SK-N-SH (cell line): Measurements from ENCODE around the gene DTD2. TPM values are rescaled to one million over a fixed set of nuclear protein-coding genes. Genes with fewer than 3 reads are reported as not detected.
A peak's percentile ranks its signal among the peaks of the same experiment; 100 is the strongest.

Source experiments
- CTCF ChIA-PET: fragments of 300-600, 350-600 bp; formaldehyde crosslinking; extraction: SDS; loops from one replicate; lab custom pipeline; 2021; lab: Yijun Ruan, JAX
- POLR2A ChIA-PET: fragments of 350-600 bp; sonication (Branson Sonifier 250); formaldehyde crosslinking; extraction: SDS; loops from one replicate; lab custom pipeline; 2020; ENCODE audit warnings: antibody characterized with exemption, inconsistent platforms; lab: Yijun Ruan, JAX
- DNase-seq: peaks from one replicate; pipeline ENCODE4 v3.0.0; 2012
- H2AFZ ChIP-seq: fragments of 200-600 bp; sonication (generic); 2 replicates; pipeline ENCODE4 v1.8.1; 2016; ENCODE audit warnings: antibody characterized with exemption, mild to moderate bottlenecking, low read depth
- H3F3A ChIP-seq: fragments of 200-600 bp; sonication (generic); replicated peaks from 2 replicates; pipeline ENCODE3; 2016; ENCODE audit warnings: antibody characterized with exemption, mild to moderate bottlenecking; ENCODE audit not compliant: insufficient read depth
- H3K27ac ChIP-seq, 2 experiments: fragments of 200-500 bp in 1 of 2; fragments of 200-600 bp in 1 of 2; sonication (Bioruptor generic) in 1 of 2; sonication (generic), shearing (Covaris generic) in 1 of 2; 2 replicates each; pipeline versions ENCODE4 v1.5.1 to v1.6.1; 2014 to 2016; ENCODE audit warnings: low read depth in 2 of 2, inconsistent platforms in 1 of 2, low read length in 1 of 2, mild to moderate bottlenecking in 1 of 2, mixed read lengths in 1 of 2
- H3K27me3 ChIP-seq: fragments of 200-600 bp; sonication (generic), shearing (Covaris generic); 2 replicates; pipeline ENCODE4 v1.6.1; 2016; ENCODE audit warnings: mixed run types; ENCODE audit not compliant: insufficient read depth
- H3K36me3 ChIP-seq, 2 experiments: fragments of 200-500 bp in 1 of 2; fragments of 200-600 bp in 1 of 2; sonication (Bioruptor generic) in 1 of 2; sonication (generic) in 1 of 2; replicated peaks in 1 of 2; 2 replicates each; pipeline versions ENCODE3 to v1.5.1; 2014 to 2016; ENCODE audit warnings: low read length in 1 of 2, mild to moderate bottlenecking in 1 of 2; ENCODE audit not compliant: insufficient read depth in 2 of 2, control insufficient read depth in 1 of 2
- H3K4me1 ChIP-seq, 2 experiments: fragments of 200-500 bp in 1 of 2; fragments of 200-600 bp in 1 of 2; sonication (Bioruptor generic) in 1 of 2; sonication (generic), shearing (Covaris generic) in 1 of 2; 2 replicates each; pipeline versions ENCODE4 v1.5.1 to v1.6.1; 2014 to 2016; ENCODE audit warnings: low read depth in 1 of 2, low read length in 1 of 2, mixed run types in 1 of 2; ENCODE audit not compliant: insufficient read depth in 2 of 2, control insufficient read depth in 1 of 2
- H3K4me2 ChIP-seq: fragments of 200-600 bp; sonication (generic), shearing (Covaris generic); 2 replicates; pipeline ENCODE4 v1.6.1; 2017; ENCODE audit warnings: mixed run types
- H3K4me3 ChIP-seq, 2 experiments: fragments of 200-500 bp in 1 of 2; fragments of 200-600 bp in 1 of 2; sonication (Bioruptor generic) in 1 of 2; sonication (generic), shearing (Covaris generic) in 1 of 2; 2 replicates each; pipeline versions ENCODE4 v1.5.1 to v1.8.1; 2014 to 2016; ENCODE audit warnings: low read depth in 2 of 2, inconsistent platforms in 1 of 2, low read length in 1 of 2, mild to moderate bottlenecking in 1 of 2, mixed read lengths in 1 of 2, moderate library complexity in 1 of 2
- H3K79me2 ChIP-seq: fragments of 200-600 bp; sonication (generic); 2 replicates; pipeline ENCODE4 v1.8.1; 2017; ENCODE audit warnings: mild to moderate bottlenecking; ENCODE audit not compliant: insufficient read depth
- H3K9ac ChIP-seq: fragments of 200-600 bp; sonication (generic); 2 replicates; pipeline ENCODE4 v1.6.1; 2017; ENCODE audit warnings: mixed run types
- H3K9me2 ChIP-seq: fragments of 200-600 bp; sonication (generic); 2 replicates; pipeline ENCODE4 v1.6.1; 2017; ENCODE audit warnings: mixed run types
- H3K9me3 ChIP-seq: fragments of 200-600 bp; sonication (generic); 2 replicates; pipeline ENCODE4 v1.6.1; 2017; ENCODE audit warnings: mixed run types, mild to moderate bottlenecking, moderate library complexity
- H4K20me1 ChIP-seq: fragments of 200-600 bp; sonication (generic); 2 replicates; pipeline ENCODE4 v1.6.1; 2017; ENCODE audit warnings: mild to moderate bottlenecking, mixed run types; ENCODE audit not compliant: insufficient read depth
- EZH2phosphoT487 ChIP-seq: fragments of 200-600 bp; sonication (generic); IDR thresholded peaks from 2 replicates; pipeline ENCODE4 v1.6.1; 2017; ENCODE audit warnings: low read depth, mixed run types, mild to moderate bottlenecking, antibody characterized with exemption, moderate library complexity, borderline replicate concordance
- FOSL2 ChIP-seq: IDR thresholded peaks from 2 replicates; pipeline ENCODE4 v1.4.0; 2012; ENCODE audit warnings: low read depth, mild to moderate bottlenecking, moderate library complexity, borderline replicate concordance
- FOXJ3 ChIP-seq: sonication (generic); formaldehyde crosslinking; IDR thresholded peaks from 2 replicates; pipeline ENCODE4 v1.5.1; 2020; ENCODE audit warnings: mild to moderate bottlenecking, missing genetic modification reagents
- FOXM1 ChIP-seq: IDR thresholded peaks from 2 replicates; pipeline ENCODE4 v1.4.0; 2012; ENCODE audit warnings: low read depth, mild to moderate bottlenecking
- GATA2 ChIP-seq: sonication (generic); formaldehyde crosslinking; IDR thresholded peaks from 2 replicates; pipeline ENCODE4 v1.5.0; 2020; ENCODE audit warnings: mild to moderate bottlenecking, missing genetic modification reagents
- MXI1 ChIP-seq: IDR thresholded peaks from 2 replicates; pipeline ENCODE4 v1.6.1; 2012; ENCODE audit warnings: mild to moderate bottlenecking, low read depth, low read length, improper control_type of control experiment
- NRF1 ChIP-seq: IDR thresholded peaks from 2 replicates; pipeline ENCODE4 v1.6.1; 2012; ENCODE audit warnings: low read depth, mild to moderate bottlenecking, low read length
- RAD21 ChIP-seq: IDR thresholded peaks from 2 replicates; pipeline ENCODE4 v1.6.1; 2012; ENCODE audit warnings: mild to moderate bottlenecking, low read length
- REST ChIP-seq: IDR thresholded peaks from 2 replicates; pipeline ENCODE4 v1.6.1; 2012; ENCODE audit warnings: mild to moderate bottlenecking, low read depth, low read length, moderate library complexity
- RXRA ChIP-seq: IDR thresholded peaks from 2 replicates; pipeline ENCODE4 v1.4.0; 2012; ENCODE audit warnings: low read depth, mild to moderate bottlenecking, borderline replicate concordance
- TAF1 ChIP-seq: IDR thresholded peaks from 2 replicates; pipeline ENCODE4 v1.6.1; 2012; ENCODE audit warnings: low read depth, mild to moderate bottlenecking, low read length, moderate library complexity, borderline replicate concordance
- TEAD4 ChIP-seq: IDR thresholded peaks from 2 replicates; pipeline ENCODE4 v1.4.0; 2012; ENCODE audit warnings: mild to moderate bottlenecking, borderline replicate concordance; ENCODE audit not compliant: insufficient read depth
- USF2 ChIP-seq: fragments of 150-350 bp; IDR thresholded peaks from 2 replicates; pipeline ENCODE4 v1.6.1; 2017; ENCODE audit warnings: antibody characterized with exemption, low read length, low read depth, borderline replicate concordance
- YY1 ChIP-seq: IDR thresholded peaks from 2 replicates; pipeline ENCODE4 v1.4.0; 2012; ENCODE audit warnings: low read depth, mild to moderate bottlenecking
- ZBTB33 ChIP-seq: IDR thresholded peaks from 2 replicates; pipeline ENCODE4 v1.4.0; 2012; ENCODE audit warnings: low read depth, borderline replicate concordance
- WGBS: methylation state at CpG from one replicate; pipeline ENCODE4 v1.1.6; 2017; ENCODE audit warnings: low lambda C conversion rate; 5-methylcytosine and 5-hydroxymethylcytosine counted together
- polyA plus RNA-seq, 3 experiments: library from polyadenylated mRNA; depleted of rRNA; stranded (reverse); fragments of >200 nt; gene quantifications; 2 replicates each; pipeline ENCODE4 v1.2.3, GENCODE V29; 2012

Gene DTD2
- polyA plus RNA-seq, 1 of the 3 experiments (the other 2 are of a cell fraction): 10.5 TPM

- no peak for TF ChIP-seq REST
- TF ChIP-seq TAF1: no peak
- TF ChIP-seq FOXM1: no peak
- no peak for TF ChIP-seq NRF1
- no peak for TF ChIP-seq RXRA
- peak; percentile 57; the same call in 1 of the 2 replicates for TF ChIP-seq GATA2 (CRISPR knock-in tag)
- TF ChIP-seq YY1: no peak
- TF ChIP-seq, all 33 proteins: peak for 6
Measured at GRCh38 chr14:31428011-31428410, 29.3 kb downstream of the DTD2 start (continued).

- Histone ChIP-seq H3K9ac (no peak overlapping the region), H2AFZ (no peak overlapping the region), H3K9me2 (no peaks in the 10 kb centered on the region), H3K4me3 (no peak overlapping the region), H3K27me3 (no peaks in the 10 kb centered on the region), H3F3A (no peaks in the 10 kb centered on the region), H3K9me3 (no peaks in the 10 kb centered on the region), H4K20me1 (no peaks in the 10 kb centered on the region), H3K79me2 (no peaks in the 10 kb centered on the region), H3K36me3 (peaks cover 0 to 2% of the 10 kb centered on the region in 2 experiments), H3K4me1 (peaks cover 0 to 6% of the 10 kb centered on the region in 2 experiments; a peak in 2 of 4 replicates), H3K4me2 (no peak overlapping the region), H3K27ac (no peak overlapping the region)
- TF ChIP-seq YY1 (no peak), RXRA (no peak), MXI1 (no peak), FOXJ3 (CRISPR knock-in tag) (no peak), ZBTB33 (no peak), EZH2phosphoT487 (no peak), TEAD4 (no peak), FOSL2 (no peak), USF2 (no peak), RAD21 (no peak), REST (no peak)
- DNase-seq: no peak
- 59% methylated on average over 2 of the region's 2 CpGs for WGBS
- ChIA-PET CTCF (no interaction called here), POLR2A (no interaction called here)
Measured at GRCh38 chr14:31426663-31427062, 30.6 kb downstream of the DTD2 start.
